K562 (cell line): ENCODE results near the gene ATP2A2. TPM values are rescaled to one million over a fixed set of nuclear protein-coding genes. Genes with fewer than 3 reads are reported as not detected.

ENCODE experiments used
- ATAC-seq: fragments of 200-7000 bp; cut with Tn5 transposase; 3 replicates; pipeline ENCODE4 v1.9.1; 2020; ENCODE audit warnings: moderate library complexity
- BruUV-seq: library from RNA; stranded (reverse); fragments of 400-500 nt; replicated peaks from 2 replicates; lab custom pipeline; 2021; lab: Mats Ljungman, UMichigan
- CTCF ChIA-PET: fragments of 300-600 bp; formaldehyde crosslinking; extraction: SDS; loops from one replicate; lab custom pipeline; 2021; ENCODE audit warnings: low intra/inter-chr PET ratio; lab: Yijun Ruan, JAX
- POLR2A ChIA-PET: fragments of 300-600, 350-650 bp; sonication (Branson Sonifier 250); formaldehyde crosslinking; extraction: SDS; loops from one replicate; lab custom pipeline; 2021; ENCODE audit warnings: antibody characterized with exemption, inconsistent platforms; lab: Yijun Ruan, JAX
- DNase-seq, 4 experiments: peaks; one replicate each; pipeline versions ENCODE4 v3.0.0 to v3.0.0-alpha.2; 2011 to 2018; ENCODE audit warnings: low spot score in 3 of 4, mixed read lengths in 3 of 4; ENCODE audit errors: extremely low read depth in 1 of 4
- FAIRE-seq: peaks from 2 replicates; lab custom pipeline; 2011; peaks lifted over from hg19 to GRCh38; lab: Jason Lieb, UNC
- H2AFZ ChIP-seq: 2 replicates; pipeline ENCODE4 v1.6.0; 2011; ENCODE audit warnings: low read depth, low read length, control low read depth, inconsistent platforms
- H3K27ac ChIP-seq: fragments of 200-600 bp; 3 replicates; pipeline ENCODE4 v1.8.0; 2011; ENCODE audit warnings: low read depth, mild to moderate bottlenecking, control low read depth, inconsistent platforms, low read length, moderate library complexity, mixed read lengths; ENCODE audit errors: extremely low read depth
- H3K27me3 ChIP-seq, 2 experiments: fragments of 300-600 bp in 1 of 2; 2 replicates in 1 of 2; 3 replicates in 1 of 2; pipeline versions ENCODE4 v1.6.0 to v1.8.0; 2011; ENCODE audit warnings: inconsistent platforms in 2 of 2, low read length in 2 of 2, mild to moderate bottlenecking in 1 of 2, mixed read lengths in 1 of 2, moderate library complexity in 1 of 2; ENCODE audit not compliant: control insufficient read depth in 2 of 2, insufficient read depth in 2 of 2
- H3K36me3 ChIP-seq: fragments of 300-600 bp; 3 replicates; pipeline ENCODE4 v1.8.0; 2011; ENCODE audit warnings: mild to moderate bottlenecking, low read length, inconsistent platforms; ENCODE audit not compliant: control insufficient read depth, insufficient read depth
- H3K4me1 ChIP-seq, 2 experiments: fragments of 200-600 bp in 1 of 2; replicated peaks in 1 of 2; 2 replicates in 1 of 2; 3 replicates in 1 of 2; pipeline versions ENCODE4 v1.5.1 to v1.8.0; 2011; ENCODE audit warnings: inconsistent platforms in 2 of 2, low read length in 2 of 2, mild to moderate bottlenecking in 1 of 2, mixed read lengths in 1 of 2, moderate library complexity in 1 of 2; ENCODE audit not compliant: control insufficient read depth in 2 of 2, insufficient read depth in 2 of 2
- H3K4me2 ChIP-seq: 2 replicates; pipeline ENCODE4 v1.6.1; 2011; ENCODE audit warnings: low read length, control low read depth, inconsistent platforms, mixed read lengths; ENCODE audit not compliant: insufficient read depth
- H3K4me3 ChIP-seq: fragments of 200-600 bp; sonication (generic), shearing (Covaris generic); 2 replicates; pipeline ENCODE4 v1.5.1; 2016; ENCODE audit warnings: control low read depth, inconsistent platforms
- H3K79me2 ChIP-seq: fragments of 200-600 bp; 3 replicates; pipeline ENCODE4 v1.8.0; 2011; ENCODE audit warnings: low read length, inconsistent platforms; ENCODE audit not compliant: control insufficient read depth, insufficient read depth
- H3K9ac ChIP-seq, 2 experiments: 2 replicates each; pipeline versions ENCODE4 v1.6.0 to v1.6.1; 2011; ENCODE audit warnings: low read depth in 2 of 2, low read length in 2 of 2, control low read depth in 1 of 2, inconsistent platforms in 1 of 2, mild to moderate bottlenecking in 1 of 2, mixed read lengths in 1 of 2; ENCODE audit not compliant: insufficient read depth in 1 of 2
- H3K9me1 ChIP-seq: one replicate; pipeline ENCODE4 v1.6.0; 2011; ENCODE audit warnings: inconsistent platforms, mild to moderate bottlenecking, low read length, moderate library complexity; ENCODE audit not compliant: control insufficient read depth, insufficient read depth
- H3K9me3 ChIP-seq: replicated peaks from 2 replicates; pipeline ENCODE4 v1.5.1; 2011; ENCODE audit warnings: low read depth, low read length, inconsistent platforms; ENCODE audit not compliant: control insufficient read depth, insufficient read depth
- H4K20me1 ChIP-seq: replicated peaks from 2 replicates; pipeline ENCODE4 v1.6.1; 2011; ENCODE audit warnings: low read length, inconsistent platforms, mixed read lengths; ENCODE audit not compliant: control insufficient read depth, insufficient read depth
- MBD2 ChIP-seq: sonication (generic); IDR thresholded peaks from 2 replicates; pipeline ENCODE4 v1.6.1; 2016; ENCODE audit warnings: low read depth, borderline replicate concordance
- NFYB ChIP-seq: IDR thresholded peaks from 2 replicates; pipeline ENCODE4 v1.6.1; 2011; ENCODE audit warnings: mild to moderate bottlenecking, moderate library complexity; ENCODE audit not compliant: insufficient read length; ENCODE audit errors: extremely low read depth
- PHF21A ChIP-seq: fragments of 450-650 bp; IDR thresholded peaks from 2 replicates; pipeline ENCODE4 v1.6.1; 2017; ENCODE audit warnings: low read depth, borderline replicate concordance
- PURB ChIP-seq: sonication (generic); formaldehyde crosslinking; IDR thresholded peaks from 2 replicates; pipeline ENCODE4 v1.9.0; 2021; ENCODE audit warnings: low read depth, mild to moderate bottlenecking, missing genetic modification reagents
- RBBP5 ChIP-seq: fragments of 200-600 bp; sonication (generic); IDR thresholded peaks from 2 replicates; pipeline ENCODE4 v1.6.1; 2012; ENCODE audit warnings: borderline replicate concordance, mild to moderate bottlenecking, low read length, control low read depth, inconsistent platforms; ENCODE audit not compliant: insufficient read depth, poor library complexity, severe bottlenecking
- SLC30A9 ChIP-seq: fragments of 250-450 bp; sonication (Bioruptor Pico); IDR thresholded peaks from 2 replicates; pipeline ENCODE4 v1.8.0; 2022; ENCODE audit warnings: mild to moderate bottlenecking, moderate library complexity
- SP1 ChIP-seq: sonication (generic); formaldehyde crosslinking; IDR thresholded peaks from 2 replicates; pipeline ENCODE4 v1.8.1; 2022; ENCODE audit warnings: mild to moderate bottlenecking, missing genetic modification reagents
- TARDBP ChIP-seq: fragments of 450-650 bp; IDR thresholded peaks from 2 replicates; pipeline ENCODE4 v1.6.1; 2016
- U2AF2 ChIP-seq: fragments of 200-400 bp; formaldehyde crosslinking; optimal IDR thresholded peaks from 2 replicates; pipeline ENCODE3; 2017; ENCODE audit warnings: low read depth, mild to moderate bottlenecking, low read length
- ZNF717 ChIP-seq: fragments of 250-450 bp; sonication (Bioruptor Pico); IDR thresholded peaks from 2 replicates; pipeline ENCODE4 v1.5.0; 2021
- WGBS: fragments of 100-300 bp; shearing (Covaris generic); methylation state at CpG from one replicate; pipeline ENCODE4 v1.1.6; 2016; ENCODE audit warnings: low coverage, mixed read lengths; ENCODE audit not compliant: insufficient coverage; ENCODE audit errors: missing lambda C conversion rate; 5-methylcytosine and 5-hydroxymethylcytosine counted together
- in situ Hi-C: fragments of 300-500 bp; cut with MboI; formaldehyde crosslinking; loops from 4 replicates; pipeline ENCODE4 v1.15.0; 2018; ENCODE audit warnings: inconsistent platforms, mixed read lengths
- intact Hi-C: fragments of 100-400 bp; cut with micrococcal nuclease; formaldehyde crosslinking; loops from 2 replicates; pipeline ENCODE4 v1.14.2; 2022
- polyA plus RNA-seq, 8 experiments: library from polyadenylated mRNA; depleted of rRNA in 4 of 8; stranded (reverse) in 5 of 8; unstranded in 3 of 8; fragments of >200 nt; fragmentation: Nextera tagmentation in 2 of 8; fragmentation: Illumina TruSeq in 1 of 8; extraction: Ambion mirVana in 2 of 8; extraction: Trizol in 1 of 8; gene quantifications; 2 replicates each; pipeline versions ENCODE4 v1.2.1 to v1.2.3, GENCODE V29; 2011 to 2014; ENCODE audit warnings: inconsistent platforms in 1 of 8, missing spikeins in 1 of 8
- total RNA-seq, 7 experiments: library from RNA; depleted of rRNA in 6 of 7; stranded (reverse); fragments of >200 nt in 6 of 7; fragmentation: Illumina TruSeq in 2 of 7; extraction: Trizol in 2 of 7; gene quantifications; 2 replicates each; pipeline versions ENCODE4 v1.2.1 to v1.2.3, GENCODE V29; 2011 to 2021; ENCODE audit warnings: low replicate concordance in 1 of 7
- TF ChIP-seq, protein P1 (sequence below): fragments of 450-650 bp; IDR thresholded peaks from 2 replicates; pipeline ENCODE4 v1.6.1; 2016; ENCODE audit warnings: low read depth
- TF ChIP-seq, protein P2 (sequence below): sonication (generic); formaldehyde crosslinking; IDR thresholded peaks from 2 replicates; pipeline ENCODE4 v1.8.0; 2022; ENCODE audit warnings: mild to moderate bottlenecking, missing genetic modification reagents

ATP2A2 gene
- total and polyA plus RNA-seq, 9 of the 15 experiments (the other 6 are each of a cell fraction or from before 2014, with no cell fraction given): 5.2 to 205 (median 51.6) TPM

DNA sequence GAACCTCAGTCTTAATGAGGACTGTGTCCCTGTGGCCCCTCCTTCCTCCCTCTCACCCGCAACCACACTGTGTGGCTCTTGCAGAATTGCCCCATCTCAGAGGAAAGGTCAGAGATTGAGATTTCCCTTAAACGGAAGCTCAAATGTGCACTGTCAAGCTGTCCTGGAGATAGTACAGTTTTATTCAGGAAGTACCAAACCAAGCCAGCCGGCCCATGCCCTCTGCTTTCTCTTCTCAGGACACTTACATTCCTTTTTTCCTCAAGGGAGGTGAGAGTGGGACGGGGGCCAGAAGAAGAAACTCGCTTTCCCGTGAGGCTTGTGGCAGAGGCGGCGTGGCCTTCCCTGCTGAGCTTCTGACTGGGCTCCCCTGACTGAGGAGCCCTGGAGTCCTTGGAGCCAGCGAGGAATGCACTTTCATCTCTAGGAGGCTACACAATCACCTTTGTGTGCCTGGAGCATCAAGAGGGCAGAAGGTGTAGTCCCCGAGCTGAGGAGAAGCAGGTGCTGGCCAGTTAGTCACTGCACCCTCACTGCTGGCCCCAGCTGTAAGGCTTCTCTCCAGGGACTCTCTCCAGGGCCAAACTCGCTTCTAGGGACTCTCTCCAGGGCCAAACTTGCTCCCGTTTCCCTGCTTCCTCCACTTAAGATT, 24.1 kb upstream of the ATP2A2 start:
- Histone ChIP-seq H4K20me1 (no peaks in the 10 kb centered on the region), H2AFZ (peak overlapping the region; percentile 74; the same call in 1 of the 2 replicates), H3K9me1 (no peaks in the 10 kb centered on the region), H3K27ac (0 out of 3 replicates have a peak overlapping the region, but pooled peaks have one; percentile 30), H3K27me3 (no peaks in the 10 kb centered on the region), H3K36me3 (no peaks in the 10 kb centered on the region), H3K4me1 (peaks cover 10 to 16% of the 10 kb centered on the region in 2 experiments; a peak in 4 of 5 replicates), H3K4me3 (no peak overlapping the region), H3K9me3 (no peaks in the 10 kb centered on the region), H3K79me2 (no peaks in the 10 kb centered on the region), H3K9ac (peak overlapping the region in 1 of 2 experiments; percentile 70; a peak in 1 of 4 replicates), H3K4me2 (no peak overlapping the region)
- POLR2A ChIA-PET: interaction anchor here (0.6 to 1.2 kb wide), 6 partner anchors 8 to 168 kb away, joined by 3 to 4 read pairs (median 3); no protein-coding TSS in a partner anchor
- intact Hi-C loops: no loop called here
- FAIRE-seq (no peak), DNase-seq (no peak), ATAC-seq (peak; percentile 58)
- in situ Hi-C loops: no loop called here
- CTCF ChIA-PET: no interaction called here
- no TSS peak for BruUV-seq
- 51% methylated on average over 11 of the region's 12 CpGs for WGBS
- TF ChIP-seq NFYB (no peak), PURB (CRISPR knock-in tag) (no peak), SLC30A9 (CRISPR knock-in tag) (no peak), ZNF717 (CRISPR knock-in tag) (no peak), RBBP5 (peak; percentile 37), PHF21A (no peak), TARDBP (no peak), SP1 (no peak), MBD2 (no peak), U2AF2 (no peak)
- TF ChIP-seq, protein P1, sequence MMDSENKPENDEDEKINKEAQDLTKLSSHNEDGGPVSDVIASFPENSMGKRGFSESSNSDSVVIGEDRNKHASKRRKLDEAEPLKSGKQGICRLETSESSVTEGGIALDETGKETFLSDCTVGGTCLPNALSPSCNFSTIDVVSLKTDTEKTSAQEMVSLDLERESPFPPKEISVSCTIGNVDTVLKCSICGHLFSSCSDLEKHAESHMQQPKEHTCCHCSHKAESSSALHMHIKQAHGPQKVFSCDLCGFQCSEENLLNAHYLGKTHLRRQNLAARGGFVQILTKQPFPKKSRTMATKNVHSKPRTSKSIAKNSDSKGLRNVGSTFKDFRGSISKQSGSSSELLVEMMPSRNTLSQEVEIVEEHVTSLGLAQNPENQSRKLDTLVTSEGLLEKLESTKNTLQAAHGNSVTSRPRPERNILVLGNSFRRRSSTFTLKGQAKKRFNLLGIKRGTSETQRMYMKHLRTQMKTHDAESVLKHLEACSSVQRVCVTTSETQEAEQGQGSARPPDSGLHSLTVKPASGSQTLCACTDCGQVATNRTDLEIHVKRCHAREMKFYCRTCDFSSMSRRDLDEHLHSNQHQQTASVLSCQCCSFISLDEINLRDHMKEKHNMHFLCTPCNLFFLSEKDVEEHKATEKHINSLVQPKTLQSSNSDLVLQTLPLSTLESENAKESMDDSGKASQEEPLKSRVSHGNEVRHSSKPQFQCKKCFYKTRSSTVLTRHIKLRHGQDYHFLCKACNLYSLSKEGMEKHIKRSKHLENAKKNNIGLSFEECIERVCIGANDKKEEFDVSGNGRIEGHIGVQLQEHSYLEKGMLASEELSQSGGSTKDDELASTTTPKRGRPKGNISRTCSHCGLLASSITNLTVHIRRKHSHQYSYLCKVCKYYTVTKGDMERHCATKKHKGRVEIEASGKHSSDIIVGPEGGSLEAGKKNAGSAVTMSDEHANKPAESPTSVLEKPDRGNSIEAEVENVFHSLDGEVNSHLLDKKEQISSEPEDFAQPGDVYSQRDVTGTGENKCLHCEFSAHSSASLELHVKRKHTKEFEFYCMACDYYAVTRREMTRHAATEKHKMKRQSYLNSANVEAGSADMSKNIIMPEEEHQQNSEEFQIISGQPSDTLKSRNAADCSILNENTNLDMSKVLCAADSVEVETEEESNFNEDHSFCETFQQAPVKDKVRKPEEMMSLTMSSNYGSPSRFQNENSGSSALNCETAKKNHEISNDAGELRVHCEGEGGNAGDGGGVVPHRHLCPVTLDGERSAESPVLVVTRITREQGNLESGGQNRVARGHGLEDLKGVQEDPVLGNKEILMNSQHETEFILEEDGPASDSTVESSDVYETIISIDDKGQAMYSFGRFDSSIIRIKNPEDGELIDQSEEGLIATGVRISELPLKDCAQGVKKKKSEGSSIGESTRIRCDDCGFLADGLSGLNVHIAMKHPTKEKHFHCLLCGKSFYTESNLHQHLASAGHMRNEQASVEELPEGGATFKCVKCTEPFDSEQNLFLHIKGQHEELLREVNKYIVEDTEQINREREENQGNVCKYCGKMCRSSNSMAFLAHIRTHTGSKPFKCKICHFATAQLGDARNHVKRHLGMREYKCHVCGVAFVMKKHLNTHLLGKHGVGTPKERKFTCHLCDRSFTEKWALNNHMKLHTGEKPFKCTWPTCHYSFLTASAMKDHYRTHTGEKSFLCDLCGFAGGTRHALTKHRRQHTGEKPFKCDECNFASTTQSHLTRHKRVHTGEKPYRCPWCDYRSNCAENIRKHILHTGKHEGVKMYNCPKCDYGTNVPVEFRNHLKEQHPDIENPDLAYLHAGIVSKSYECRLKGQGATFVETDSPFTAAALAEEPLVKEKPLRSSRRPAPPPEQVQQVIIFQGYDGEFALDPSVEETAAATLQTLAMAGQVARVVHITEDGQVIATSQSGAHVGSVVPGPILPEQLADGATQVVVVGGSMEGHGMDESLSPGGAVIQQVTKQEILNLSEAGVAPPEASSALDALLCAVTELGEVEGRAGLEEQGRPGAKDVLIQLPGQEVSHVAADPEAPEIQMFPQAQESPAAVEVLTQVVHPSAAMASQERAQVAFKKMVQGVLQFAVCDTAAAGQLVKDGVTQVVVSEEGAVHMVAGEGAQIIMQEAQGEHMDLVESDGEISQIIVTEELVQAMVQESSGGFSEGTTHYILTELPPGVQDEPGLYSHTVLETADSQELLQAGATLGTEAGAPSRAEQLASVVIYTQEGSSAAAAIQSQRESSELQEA: no peak
- TF ChIP-seq, protein P2, sequence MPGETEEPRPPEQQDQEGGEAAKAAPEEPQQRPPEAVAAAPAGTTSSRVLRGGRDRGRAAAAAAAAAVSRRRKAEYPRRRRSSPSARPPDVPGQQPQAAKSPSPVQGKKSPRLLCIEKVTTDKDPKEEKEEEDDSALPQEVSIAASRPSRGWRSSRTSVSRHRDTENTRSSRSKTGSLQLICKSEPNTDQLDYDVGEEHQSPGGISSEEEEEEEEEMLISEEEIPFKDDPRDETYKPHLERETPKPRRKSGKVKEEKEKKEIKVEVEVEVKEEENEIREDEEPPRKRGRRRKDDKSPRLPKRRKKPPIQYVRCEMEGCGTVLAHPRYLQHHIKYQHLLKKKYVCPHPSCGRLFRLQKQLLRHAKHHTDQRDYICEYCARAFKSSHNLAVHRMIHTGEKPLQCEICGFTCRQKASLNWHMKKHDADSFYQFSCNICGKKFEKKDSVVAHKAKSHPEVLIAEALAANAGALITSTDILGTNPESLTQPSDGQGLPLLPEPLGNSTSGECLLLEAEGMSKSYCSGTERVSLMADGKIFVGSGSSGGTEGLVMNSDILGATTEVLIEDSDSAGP (CRISPR knock-in tag): no peak
